ENCODE data around the gene SYT17.
A peak's percentile ranks its signal among the peaks of the same experiment; 100 is the strongest.

Gene SYT17

DNA sequence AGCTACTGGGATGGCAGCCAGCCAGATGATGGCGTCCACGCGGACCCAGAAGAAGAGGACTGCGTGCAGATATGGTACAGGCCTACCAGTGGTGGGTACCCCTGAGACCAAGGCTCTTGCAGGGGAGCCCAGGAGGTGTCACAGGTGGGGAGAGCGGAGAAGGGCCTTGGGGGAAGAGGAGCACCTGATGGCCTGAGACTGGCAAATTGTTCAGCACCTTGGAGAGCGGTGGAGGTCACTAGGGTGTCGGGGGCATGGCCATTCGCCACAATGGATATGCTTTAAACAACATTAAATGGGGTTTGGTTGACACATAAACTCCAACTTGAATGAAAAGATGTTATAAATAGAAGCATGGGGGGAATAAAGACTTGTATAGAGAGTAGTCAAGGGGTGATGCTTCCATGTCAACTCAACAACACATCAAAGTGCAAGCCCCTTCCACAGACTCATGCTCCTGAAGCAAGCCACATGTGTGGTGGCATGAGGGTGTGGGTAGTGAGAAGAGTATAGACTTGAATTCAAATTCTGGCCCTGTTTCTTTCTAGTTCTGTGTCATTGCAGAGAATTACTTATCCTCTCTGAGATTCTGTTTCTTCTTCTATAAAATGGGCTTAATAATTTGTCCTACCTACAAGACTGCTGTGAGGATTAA is 139.7 kb downstream of the SYT17 start:
- peak; percentile 78 for DNase-seq (ENCODE audit: low spot score)

GRCh38 chr16:19308392-19308791 is 140.4 kb downstream of the SYT17 start:
- no peak for DNase-seq (ENCODE audit: low spot score)

- no peak for DNase-seq (ENCODE audit: low spot score)
Measured at GRCh38 chr16:19309178-19309577, 141.1 kb downstream of the SYT17 start.

GRCh38 chr16:19314718-19315425 is 146.8 kb downstream of the SYT17 start:
- no peak for DNase-seq (ENCODE audit: low spot score)

- DNase-seq (ENCODE audit: low spot score): no peak
Measured at GRCh38 chr16:19315889-19316433, 147.9 kb downstream of the SYT17 start.

GRCh38 chr16:19316846-19317245 is 148.8 kb downstream of the SYT17 start:
- DNase-seq (ENCODE audit: low spot score): peak; percentile 58
